HepG2 (cell line): ENCODE measurements around the gene RPRD1A.

Experiments used
- ATF6 ChIP-seq: sonication (generic); formaldehyde crosslinking; conservative IDR thresholded peaks from 2 replicates; pipeline ENCODE4 v1.4.0; 2020; ENCODE audit warnings: missing genetic modification reagents
- CCAR2 ChIP-seq: fragments of 200-400 bp; formaldehyde crosslinking; optimal IDR thresholded peaks from 2 replicates; pipeline ENCODE3; 2018; ENCODE audit warnings: low read depth, mild to moderate bottlenecking, low read length, moderate library complexity
- CTCF ChIP-seq: sonication (generic); formaldehyde crosslinking; IDR thresholded peaks from 2 replicates; pipeline ENCODE4 v1.5.0; 2020; ENCODE audit warnings: mild to moderate bottlenecking, missing genetic modification reagents, moderate library complexity
- HMGXB4 ChIP-seq, 2 experiments: sonication (generic) in 1 of 2; formaldehyde crosslinking in 1 of 2; IDR thresholded peaks; 2 replicates each; pipeline versions ENCODE4 v1.4.0 to v1.6.1; 2018 to 2020; ENCODE audit warnings: missing genetic modification reagents in 2 of 2, borderline replicate concordance in 1 of 2, low read depth in 1 of 2, mild to moderate bottlenecking in 1 of 2, missing biosample characterization in 1 of 2
- POLR2AphosphoS5 ChIP-seq: IDR thresholded peaks from 2 replicates; pipeline ENCODE4 v1.6.1; 2012; ENCODE audit warnings: low read depth, low read length
- RFX1 ChIP-seq: fragments of 450-650 bp; IDR thresholded peaks from 2 replicates; pipeline ENCODE4 v1.6.1; 2017
- ZNF609 ChIP-seq: sonication (generic); formaldehyde crosslinking; IDR thresholded peaks from 2 replicates; pipeline ENCODE4 v1.4.0; 2020; ENCODE audit warnings: mild to moderate bottlenecking, missing genetic modification reagents, borderline replicate concordance
- ZZZ3 ChIP-seq: sonication (generic); formaldehyde crosslinking; IDR thresholded peaks from 2 replicates; pipeline ENCODE4 v1.4.0; 2020; ENCODE audit warnings: missing genetic modification reagents, mild to moderate bottlenecking, borderline replicate concordance

- TF ChIP-seq RFX1 = no peak
- no peak for TF ChIP-seq ATF6
- no peak for TF ChIP-seq ZZZ3 (CRISPR knock-in tag)
- TF ChIP-seq ZNF609 (CRISPR knock-in tag) = no peak
- peak; percentile 86 for TF ChIP-seq CTCF (CRISPR knock-in tag)
- TF ChIP-seq POLR2AphosphoS5 = no peak
- no peak for TF ChIP-seq CCAR2
- TF ChIP-seq HMGXB4 (CRISPR knock-in tag; IDR thresholded peaks at IDR 0.05; ENCODE audit: borderline replicate concordance in 1 of 2, low read depth in 1 of 2) = peak; percentile 55 to 89; a peak in 3 of 4 replicates
These were observed 117.3 kb downstream of the RPRD1A start for GRCh38 chr18:35949903-35950627.
